HepG2 (cell line): ENCODE data around the gene FAM180A. TPM values are rescaled to one million over a fixed set of nuclear protein-coding genes. Genes with fewer than 3 reads are reported as not detected.

Source experiments
- ATAC-seq: fragments of 200-7000 bp; cut with Tn5 transposase; 3 replicates; pipeline ENCODE4 v1.9.1; 2020; ENCODE audit warnings: mild to moderate bottlenecking, moderate library complexity
- BruUV-seq: library from RNA; stranded (reverse); fragments of 400-500 nt; replicated peaks from 2 replicates; lab custom pipeline; 2021; lab: Mats Ljungman, UMichigan
- CTCF ChIA-PET: fragments of 300-600 bp; formaldehyde crosslinking; extraction: SDS; loops from one replicate; lab custom pipeline; 2021; ENCODE audit warnings: low total read pairs, inconsistent platforms, low intra/inter-chr PET ratio; lab: Yijun Ruan, JAX
- POLR2A ChIA-PET: fragments of 350-600 bp; sonication (Branson Sonifier 250); formaldehyde crosslinking; loops from one replicate; lab custom pipeline; 2020; ENCODE audit warnings: antibody characterized with exemption, inconsistent platforms; lab: Yijun Ruan, JAX
- DNase-seq: peaks from one replicate; pipeline ENCODE4 v3.0.0-alpha.2; 2015; ENCODE audit warnings: low spot score
- FAIRE-seq: peaks from 3 replicates; lab custom pipeline; 2011; peaks lifted over from hg19 to GRCh38; lab: Jason Lieb, UNC
- H2AFZ ChIP-seq: one replicate; pipeline ENCODE4 v1.6.1; 2011; ENCODE audit warnings: low read length, inconsistent platforms
- H3K27ac ChIP-seq: fragments of 300-600 bp; 3 replicates; pipeline ENCODE4 v1.8.0; 2011; ENCODE audit warnings: mixed run types, mild to moderate bottlenecking, mixed read lengths, low read length, inconsistent platforms; ENCODE audit not compliant: insufficient read depth; ENCODE audit errors: extremely low read length
- H3K27me3 ChIP-seq, 2 experiments: fragments of 200-600 bp in 1 of 2; 2 replicates in 1 of 2; 3 replicates in 1 of 2; pipeline versions ENCODE4 v1.6.0 to v1.8.0; 2011; ENCODE audit warnings: low read length in 2 of 2, mild to moderate bottlenecking in 2 of 2, moderate library complexity in 2 of 2, inconsistent platforms in 1 of 2; ENCODE audit not compliant: insufficient read depth in 2 of 2, control insufficient read depth in 1 of 2
- H3K36me3 ChIP-seq, 2 experiments: fragments of 200-600 bp in 1 of 2; replicated peaks in 1 of 2; 2 replicates in 1 of 2; 3 replicates in 1 of 2; pipeline versions ENCODE4 v1.5.1 to v1.8.0; 2011; ENCODE audit warnings: low read length in 2 of 2, inconsistent platforms in 1 of 2; ENCODE audit not compliant: insufficient read depth in 2 of 2, control insufficient read depth in 1 of 2
- H3K4me1 ChIP-seq: 2 replicates; pipeline ENCODE4 v1.5.1; 2012; ENCODE audit warnings: low read length, inconsistent platforms; ENCODE audit not compliant: insufficient read depth
- H3K4me2 ChIP-seq: 2 replicates; pipeline ENCODE4 v1.6.0; 2011; ENCODE audit warnings: low read depth, low read length, inconsistent platforms
- H3K4me3 ChIP-seq, 3 experiments: fragments of 200-600 bp in 1 of 3; sonication (generic), shearing (Covaris generic) in 1 of 3; replicated peaks in 1 of 3; 2 replicates each; pipeline ENCODE4 v1.5.1; 2011 to 2016; ENCODE audit warnings: low read length in 3 of 3, inconsistent platforms in 2 of 3, low read depth in 2 of 3, mild to moderate bottlenecking in 2 of 3, control low read depth in 1 of 3, mixed read lengths in 1 of 3; ENCODE audit not compliant: insufficient read depth in 1 of 3
- H3K79me2 ChIP-seq: one replicate; pipeline ENCODE4 v1.6.1; 2011; ENCODE audit warnings: low read length, inconsistent platforms; ENCODE audit not compliant: insufficient read depth
- H3K9ac ChIP-seq: 2 replicates; pipeline ENCODE4 v1.6.0; 2011; ENCODE audit warnings: mild to moderate bottlenecking, low read depth, low read length, inconsistent platforms; ENCODE audit not compliant: insufficient read depth
- H3K9me3 ChIP-seq: 2 replicates; pipeline ENCODE4 v1.5.1; 2012; ENCODE audit warnings: mild to moderate bottlenecking, low read length
- H4K20me1 ChIP-seq: 2 replicates; pipeline ENCODE4 v1.6.0; 2011; ENCODE audit warnings: inconsistent platforms, mild to moderate bottlenecking, low read length, moderate library complexity; ENCODE audit not compliant: insufficient read depth
- AKAP8 ChIP-seq: sonication (generic); formaldehyde crosslinking; IDR thresholded peaks from 2 replicates; pipeline ENCODE4 v1.5.1; 2020; ENCODE audit warnings: mild to moderate bottlenecking, missing genetic modification reagents
- ARID2 ChIP-seq: sonication (generic); formaldehyde crosslinking; IDR thresholded peaks from 2 replicates; pipeline ENCODE4 v1.8.1; 2022; ENCODE audit warnings: mild to moderate bottlenecking, missing genetic modification reagents, borderline replicate concordance
- CEBPB ChIP-seq: IDR thresholded peaks from 2 replicates; pipeline ENCODE4 v1.6.1; 2011; ENCODE audit warnings: low read depth, low read length, improper control_type of control experiment, borderline replicate concordance
- DPF2 ChIP-seq: sonication (generic); formaldehyde crosslinking; IDR thresholded peaks from 2 replicates; pipeline ENCODE4 v1.4.0; 2020; ENCODE audit warnings: mild to moderate bottlenecking, low read depth, missing genetic modification reagents, borderline replicate concordance
- REST ChIP-seq, 2 experiments: IDR thresholded peaks; 2 replicates each; pipeline ENCODE4 v1.6.1; 2011 to 2012; ENCODE audit warnings: low read length in 2 of 2, borderline replicate concordance in 1 of 2, low read depth in 1 of 2, mild to moderate bottlenecking in 1 of 2, moderate library complexity in 1 of 2
- SOX5 ChIP-seq: IDR thresholded peaks from 2 replicates; pipeline ENCODE4 v1.6.1; 2016; ENCODE audit warnings: borderline replicate concordance
- ZFP62 ChIP-seq: sonication (generic); formaldehyde crosslinking; IDR thresholded peaks from 2 replicates; pipeline ENCODE4 v1.4.0; 2020; ENCODE audit warnings: missing genetic modification reagents
- ZNF124 ChIP-seq: sonication (generic); formaldehyde crosslinking; IDR thresholded peaks from 2 replicates; pipeline ENCODE4 v1.4.0; 2020; ENCODE audit warnings: missing genetic modification reagents
- ZNF136 ChIP-seq: sonication (generic); formaldehyde crosslinking; IDR thresholded peaks from 2 replicates; pipeline ENCODE4 v1.8.1; 2022; ENCODE audit warnings: low read depth, mild to moderate bottlenecking, moderate library complexity, missing genetic modification reagents
- ZNF17 ChIP-seq: sonication (generic); formaldehyde crosslinking; IDR thresholded peaks from 2 replicates; pipeline ENCODE4 v1.5.0; 2020; ENCODE audit warnings: mild to moderate bottlenecking, missing genetic modification reagents
- ZNF232 ChIP-seq: sonication (generic); formaldehyde crosslinking; IDR thresholded peaks from 2 replicates; pipeline ENCODE4 v1.4.0; 2020; ENCODE audit warnings: missing genetic modification reagents, borderline replicate concordance
- ZNF34 ChIP-seq: sonication (generic); formaldehyde crosslinking; IDR thresholded peaks from 2 replicates; pipeline ENCODE4 v1.4.0; 2020; ENCODE audit warnings: mild to moderate bottlenecking, missing genetic modification reagents, borderline replicate concordance
- ZNF362 ChIP-seq: sonication (generic); formaldehyde crosslinking; IDR thresholded peaks from 2 replicates; pipeline ENCODE4 v1.4.0; 2020; ENCODE audit warnings: missing genetic modification reagents, mild to moderate bottlenecking, borderline replicate concordance
- ZNF672 ChIP-seq: sonication (generic); formaldehyde crosslinking; IDR thresholded peaks from 2 replicates; pipeline ENCODE4 v1.8.1; 2022; ENCODE audit warnings: missing genetic modification reagents
- WGBS: methylation state at CpG from one replicate; pipeline ENCODE4 v1.1.6; 2017; ENCODE audit warnings: low lambda C conversion rate; 5-methylcytosine and 5-hydroxymethylcytosine counted together
- in situ Hi-C: cut with HindIII; loops from 2 replicates; pipeline ENCODE4 v1.10.0; 2017; ENCODE audit warnings: low pct_unique_long_range_greater_than_20kb; ENCODE audit not compliant: extremely low pct_ligation_motif_present
- intact Hi-C: fragments of 100-400 bp; cut with micrococcal nuclease; formaldehyde crosslinking; loops from one replicate; pipeline ENCODE4 v1.10.0; 2022; ENCODE audit not compliant: unreplicated experiment
- polyA plus RNA-seq, 8 experiments: library from polyadenylated mRNA; depleted of rRNA in 3 of 8; stranded (reverse) in 7 of 8; unstranded in 1 of 8; fragments of >200 nt; fragmentation: Illumina TruSeq in 4 of 8; extraction: Trizol in 4 of 8; gene quantifications; 2 replicates each; pipeline versions ENCODE4 v1.2.1 to v1.2.3, GENCODE V29; 2011 to 2016; ENCODE audit warnings: low read depth in 4 of 8, missing spikeins in 1 of 8, mixed read lengths in 1 of 8; ENCODE audit not compliant: insufficient read depth in 1 of 8
- total RNA-seq, 5 experiments: library from RNA; depleted of rRNA; stranded (reverse); fragments of >200 nt; fragmentation: Illumina TruSeq; extraction: Trizol; gene quantifications; 2 replicates each; pipeline ENCODE4 v1.2.3, GENCODE V29; 2016; ENCODE audit warnings: low read depth in 1 of 5

FAM180A gene
- total and polyA plus RNA-seq, 2 of the 13 experiments (the other 11 are each of a cell fraction or from before 2014, with no cell fraction given) = not detected

GRCh38 chr7:135685306-135686084, 63.1 kb downstream of the FAM180A start:
- FAIRE-seq = no peak
- intact Hi-C loops = no loop called here
- no peak overlapping the region for H3K9ac ChIP-seq
- H3K27ac ChIP-seq = no peak overlapping the region
- ChIA-PET CTCF (no interaction called here), POLR2A (no interaction called here)
- no peaks in the 10 kb centered on the region for H3K4me1 ChIP-seq
- no peak overlapping the region for H2AFZ ChIP-seq
- no peaks in the 10 kb centered on the region for H3K9me3 ChIP-seq
- no peak for DNase-seq
- 83% methylated on average over 9 of the region's 9 CpGs for WGBS
- in situ Hi-C loops = no loop called here
- H3K36me3 ChIP-seq = no peaks in the 10 kb centered on the region
- H4K20me1 ChIP-seq = no peaks in the 10 kb centered on the region
- TF ChIP-seq ZNF34 (CRISPR knock-in tag) (no peak), ZFP62 (CRISPR knock-in tag) (no peak), CEBPB (peak; percentile 73), ZNF124 (CRISPR knock-in tag) (no peak)
- TF ChIP-seq, all 625 proteins: peak for 1
- no peak overlapping the region for H3K4me3 ChIP-seq
- no peaks in the 10 kb centered on the region for H3K27me3 ChIP-seq
- no peak overlapping the region for H3K4me2 ChIP-seq
- no peak for ATAC-seq
- BruUV-seq = no TSS peak
- no peaks in the 10 kb centered on the region for H3K79me2 ChIP-seq

- FAIRE-seq (no peak), DNase-seq (no peak), ATAC-seq (no peak)
- in situ Hi-C loops = no loop called here
- H3K4me2 ChIP-seq = no peak overlapping the region
- ChIA-PET CTCF (no interaction called here), POLR2A (no interaction called here)
- no peak overlapping the region for H3K9ac ChIP-seq
- no peaks in the 10 kb centered on the region for H3K9me3 ChIP-seq
- H3K4me3 ChIP-seq = no peak overlapping the region
- 100% methylated on average over 3 of the region's 5 CpGs for WGBS
- intact Hi-C loops = no loop called here
- H3K36me3 ChIP-seq = no peaks in the 10 kb centered on the region
- H3K27me3 ChIP-seq = no peaks in the 10 kb centered on the region
- H3K79me2 ChIP-seq = no peaks in the 10 kb centered on the region
- no TSS peak for BruUV-seq
- H3K4me1 ChIP-seq = no peaks in the 10 kb centered on the region
- no peak overlapping the region for H2AFZ ChIP-seq
- H4K20me1 ChIP-seq = no peaks in the 10 kb centered on the region
- H3K27ac ChIP-seq = no peak overlapping the region
- no peak for TF ChIP-seq REST (IDR thresholded peaks at IDR 0.05; ENCODE audit: borderline replicate concordance in 1 of 2, low read depth in 1 of 2, low read length in 2 of 2)
- no peak for TF ChIP-seq ZNF232
- no peak for TF ChIP-seq DPF2 (CRISPR knock-in tag)
- TF ChIP-seq ZNF362 (CRISPR knock-in tag) = no peak
- TF ChIP-seq SOX5 = no peak
- TF ChIP-seq ARID2 = no peak
- no peak for TF ChIP-seq AKAP8
- no peak for TF ChIP-seq ZNF672 (CRISPR knock-in tag)
- no peak for TF ChIP-seq ZNF17 (CRISPR knock-in tag)
- TF ChIP-seq ZNF136 = no peak
These were observed 63.9 kb downstream of the FAM180A start for GRCh38 chr7:135684699-135685098.
